OCI-LY7 (cell line): Measurements from ENCODE around the gene CORO2B. TPM values are rescaled to one million over a fixed set of nuclear protein-coding genes. Genes with fewer than 3 reads are reported as not detected.

Source experiments
- BruUV-seq: library from RNA; stranded (reverse); fragments of 400-500 nt; replicated peaks from 2 replicates; lab custom pipeline; 2021; lab: Mats Ljungman, UMichigan
- CTCF ChIA-PET: fragments of 300-600 bp; sonication (Branson Sonifier 250); formaldehyde crosslinking; loops from one replicate; lab custom pipeline; 2022; ENCODE audit warnings: antibody characterized with exemption; ENCODE audit not compliant: unreplicated experiment; lab: Charles Lee
- POLR2A ChIA-PET: fragments of 300-600 bp; sonication (Branson Sonifier 250); formaldehyde crosslinking; loops from one replicate; lab custom pipeline; 2022; ENCODE audit warnings: antibody characterized with exemption; lab: Charles Lee
- DNase-seq: peaks from one replicate; pipeline ENCODE4 v3.0.0-alpha.2; 2015; ENCODE audit warnings: low spot score
- H2AFZ ChIP-seq: fragments of 200-600 bp; sonication (generic), shearing (Covaris generic); 2 replicates; pipeline ENCODE4 v1.6.1; 2014; ENCODE audit warnings: mild to moderate bottlenecking, antibody characterized with exemption, low read length, moderate library complexity
- H3K27ac ChIP-seq: fragments of 200-600 bp; sonication (generic); 2 replicates; pipeline ENCODE4 v1.5.1; 2014; ENCODE audit warnings: mixed run types, low read depth, mild to moderate bottlenecking, moderate library complexity, low read length, inconsistent platforms; ENCODE audit not compliant: poor library complexity, severe bottlenecking
- H3K36me3 ChIP-seq: fragments of 200-600 bp; sonication (generic); 2 replicates; pipeline ENCODE4 v1.6.1; 2014; ENCODE audit warnings: mild to moderate bottlenecking, antibody characterized with exemption, low read length, moderate library complexity, mixed read lengths; ENCODE audit not compliant: insufficient read depth
- H3K4me1 ChIP-seq: fragments of 200-600 bp; sonication (generic); 2 replicates; pipeline ENCODE4 v1.5.1; 2014; ENCODE audit warnings: mild to moderate bottlenecking, low read length; ENCODE audit not compliant: insufficient read depth, poor library complexity, severe bottlenecking
- H3K4me2 ChIP-seq: fragments of 200-600 bp; sonication (generic); 2 replicates; pipeline ENCODE4 v1.6.1; 2014; ENCODE audit warnings: mild to moderate bottlenecking, low read length
- H3K4me3 ChIP-seq: fragments of 200-600 bp; sonication (generic); 2 replicates; pipeline ENCODE4 v1.5.1; 2014; ENCODE audit warnings: mild to moderate bottlenecking, low read depth, low read length; ENCODE audit not compliant: poor library complexity, severe bottlenecking
- H3K79me2 ChIP-seq: fragments of 200-600 bp; sonication (generic); 2 replicates; pipeline ENCODE4 v1.6.1; 2016; ENCODE audit warnings: low read depth, mild to moderate bottlenecking, low read length, moderate library complexity, mixed read lengths; ENCODE audit not compliant: insufficient read depth
- H3K9me2 ChIP-seq: fragments of 200-600 bp; sonication (generic); 2 replicates; pipeline ENCODE4 v1.6.1; 2016; ENCODE audit warnings: mild to moderate bottlenecking, low read length, mixed read lengths; ENCODE audit not compliant: insufficient read depth
- H3K9me3 ChIP-seq: fragments of 200-600 bp; sonication (generic); 2 replicates; pipeline ENCODE4 v1.6.1; 2014; ENCODE audit warnings: mild to moderate bottlenecking, mixed run types, low read length, mixed read lengths
- H4K20me1 ChIP-seq: fragments of 200-600 bp; sonication (generic); 2 replicates; pipeline ENCODE4 v1.6.1; 2014; ENCODE audit warnings: mild to moderate bottlenecking, antibody characterized with exemption, low read length, moderate library complexity, mixed read lengths; ENCODE audit not compliant: insufficient read depth
- CTCF ChIP-seq: fragments of 200-600 bp; sonication (generic); conservative IDR thresholded peaks from 2 replicates; pipeline ENCODE4 v1.5.1; 2014; ENCODE audit warnings: mild to moderate bottlenecking, antibody characterized with exemption, low read length, moderate library complexity, mixed read lengths
- EZH2phosphoT487 ChIP-seq: fragments of 200-600 bp; sonication (generic); IDR thresholded peaks from 2 replicates; pipeline ENCODE4 v1.6.1; 2018; ENCODE audit warnings: low read depth, borderline replicate concordance, mild to moderate bottlenecking, mixed run types, antibody characterized with exemption, low read length, moderate library complexity, mixed read lengths
- intact Hi-C: fragments of 100-400 bp; cut with micrococcal nuclease; formaldehyde crosslinking; loops from one replicate; pipeline ENCODE4 v1.10.0; 2022; ENCODE audit not compliant: unreplicated experiment
- total RNA-seq, 2 experiments: library from RNA; depleted of rRNA in 1 of 2; stranded (reverse); fragments of >200 nt in 1 of 2; shearing (Covaris generic) in 1 of 2; gene quantifications; 2 replicates each; pipeline ENCODE4 v1.2.3, GENCODE V29; 2014 to 2022

CORO2B gene
- total RNA-seq, 2 experiments from 2014 or later: 7.4 to 12.5 TPM

- H4K20me1 ChIP-seq: no peaks in the 10 kb centered on the region
- intact Hi-C loops: no loop called here
- H3K79me2 ChIP-seq: peaks cover 11% of the 10 kb centered on the region; the same call in 1 of the 2 replicates
- no peak for TF ChIP-seq EZH2phosphoT487
- no peak for TF ChIP-seq CTCF
- H3K4me3 ChIP-seq: no peak overlapping the region
- no peak for DNase-seq
- CTCF ChIA-PET: no interaction called here
- H3K9me3 ChIP-seq: no peaks in the 10 kb centered on the region
- no TSS peak for BruUV-seq
- H3K27ac ChIP-seq: no peak overlapping the region
- no peak overlapping the region for H3K4me2 ChIP-seq
- no peak overlapping the region for H2AFZ ChIP-seq
- POLR2A ChIA-PET: interaction anchor here (0.5 kb wide), 1 partner anchor 235 kb away, joined by 3 read pairs; no protein-coding TSS in a partner anchor
- H3K4me1 ChIP-seq: peaks cover 46% of the 10 kb centered on the region
- no peaks in the 10 kb centered on the region for H3K36me3 ChIP-seq
- no peaks in the 10 kb centered on the region for H3K9me2 ChIP-seq
Observed at GRCh38 chr15:68598171-68599152, 19.7 kb downstream of the CORO2B start.

GRCh38 chr15:68599153-68599545 lies 20.4 kb downstream of the CORO2B start:
- no peaks in the 10 kb centered on the region for H3K36me3 ChIP-seq
- H3K9me3 ChIP-seq: no peaks in the 10 kb centered on the region
- H3K4me1 ChIP-seq: peaks cover 39% of the 10 kb centered on the region
- no peak overlapping the region for H3K27ac ChIP-seq
- ChIA-PET CTCF (no interaction called here), POLR2A (no interaction called here)
- H4K20me1 ChIP-seq: no peaks in the 10 kb centered on the region
- H3K4me3 ChIP-seq: no peak overlapping the region
- no peak for DNase-seq
- H3K9me2 ChIP-seq: no peaks in the 10 kb centered on the region
- TF ChIP-seq CTCF: no peak
- TF ChIP-seq EZH2phosphoT487: no peak
- no peak overlapping the region for H2AFZ ChIP-seq
- no TSS peak for BruUV-seq
- H3K4me2 ChIP-seq: peak overlapping the region; percentile 25; the same call in 1 of the 2 replicates
- H3K79me2 ChIP-seq: peaks cover 9% of the 10 kb centered on the region; the same call in 1 of the 2 replicates
- intact Hi-C loops: no loop called here
